Prostate gland (tissue), 1 donor: ENCODE results near the gene DNAH12.

Experiments
- POLR2A ChIP-seq: fragments of 450-650 bp; IDR thresholded peaks from one replicate; pipeline ENCODE4 v1.6.1; 2016; ENCODE audit warnings: antibody characterized with exemption, mild to moderate bottlenecking
- POLR2AphosphoS5 ChIP-seq: sonication (generic); formaldehyde crosslinking; IDR thresholded peaks from one replicate; pipeline ENCODE4 v1.6.1; 2017; ENCODE audit warnings: antibody characterized with exemption

- TF ChIP-seq POLR2AphosphoS5 (no peak), POLR2A (no peak)
Observed at GRCh38 chr3:57545636-57546268, 1.6 kb upstream of the DNAH12 start.
